IMR-90 (cell line): ENCODE measurements around the gene GPLD1. TPM values are rescaled to one million over a fixed set of nuclear protein-coding genes. Genes with fewer than 3 reads are reported as not detected.

Source experiments
- ATAC-seq: fragments of 200-7000 bp; cut with Tn5 transposase; 2 replicates; pipeline ENCODE4 v1.9.1; 2020; ENCODE audit warnings: low read depth, mild to moderate bottlenecking, moderate library complexity
- BruUV-seq: library from RNA; stranded (reverse); fragments of 400-500 nt; replicated peaks from 2 replicates; lab custom pipeline; 2021; lab: Mats Ljungman, UMichigan
- CTCF ChIA-PET: fragments of 300-600 bp; formaldehyde crosslinking; extraction: SDS; loops from one replicate; lab custom pipeline; 2021; ENCODE audit warnings: antibody characterized with exemption; lab: Yijun Ruan, JAX
- POLR2A ChIA-PET: fragments of 300-600 bp; sonication (Branson Sonifier 250); formaldehyde crosslinking; loops from one replicate; lab custom pipeline; 2022; ENCODE audit warnings: antibody characterized with exemption; ENCODE audit not compliant: unreplicated experiment; lab: Charles Lee
- DNase-seq: peaks from one replicate; pipeline ENCODE4 v3.0.0; 2013
- H2AFZ ChIP-seq: replicated peaks from 2 replicates; pipeline ENCODE3; 2013; ENCODE audit warnings: low read length, mild to moderate bottlenecking; ENCODE audit not compliant: poor library complexity
- H2AK5ac ChIP-seq: 2 replicates; pipeline ENCODE4 v1.6.1; 2013; ENCODE audit warnings: low read depth, low read length, inconsistent platforms
- H2AK9ac ChIP-seq: replicated peaks from 2 replicates; pipeline ENCODE3; 2013; ENCODE audit warnings: mild to moderate bottlenecking, low read depth, low read length, moderate library complexity; ENCODE audit not compliant: poor library complexity
- H2BK120ac ChIP-seq: 2 replicates; pipeline ENCODE4 v1.6.1; 2013; ENCODE audit warnings: low read depth, low read length, inconsistent platforms
- H2BK15ac ChIP-seq: 3 replicates; pipeline ENCODE4 v1.6.1; 2013; ENCODE audit warnings: low read depth, low read length, inconsistent platforms
- H2BK20ac ChIP-seq: 2 replicates; pipeline ENCODE4 v1.6.1; 2013; ENCODE audit warnings: low read depth, mild to moderate bottlenecking, inconsistent platforms, low read length, moderate library complexity
- H2BK5ac ChIP-seq: 2 replicates; pipeline ENCODE4 v1.6.1; 2013; ENCODE audit warnings: mild to moderate bottlenecking, low read depth, low read length, inconsistent platforms; ENCODE audit not compliant: poor library complexity, severe bottlenecking
- H3K14ac ChIP-seq: replicated peaks from 2 replicates; pipeline ENCODE4 v1.6.1; 2013; ENCODE audit warnings: low read depth, low read length, inconsistent platforms
- H3K18ac ChIP-seq: 2 replicates; pipeline ENCODE4 v1.6.1; 2013; ENCODE audit warnings: low read depth, low read length, control low read depth
- H3K23ac ChIP-seq: 2 replicates; pipeline ENCODE4 v1.6.1; 2013; ENCODE audit warnings: low read depth, low read length, inconsistent platforms
- H3K27ac ChIP-seq: 2 replicates; pipeline ENCODE4 v1.5.1; 2013; ENCODE audit warnings: mild to moderate bottlenecking, control low read depth, low read length; ENCODE audit not compliant: insufficient read depth
- H3K27me3 ChIP-seq: 2 replicates; pipeline ENCODE4 v1.6.1; 2013; ENCODE audit warnings: low read length; ENCODE audit not compliant: control insufficient read depth, insufficient read depth
- H3K36me3 ChIP-seq: 2 replicates; pipeline ENCODE4 v1.6.1; 2013; ENCODE audit warnings: low read length, mixed read lengths; ENCODE audit not compliant: control insufficient read depth, insufficient read depth
- H3K4ac ChIP-seq: 2 replicates; pipeline ENCODE4 v1.6.1; 2013; ENCODE audit warnings: low read depth, low read length, inconsistent platforms
- H3K4me1 ChIP-seq: 2 replicates; pipeline ENCODE4 v1.6.1; 2013; ENCODE audit warnings: low read length, mixed read lengths; ENCODE audit not compliant: control insufficient read depth, insufficient read depth
- H3K4me2 ChIP-seq: 2 replicates; pipeline ENCODE4 v1.6.1; 2013; ENCODE audit warnings: low read depth, mild to moderate bottlenecking, control low read depth, low read length, moderate library complexity
- H3K4me3 ChIP-seq: 2 replicates; pipeline ENCODE4 v1.5.1; 2013; ENCODE audit warnings: low read depth, mild to moderate bottlenecking, control low read depth, low read length, moderate library complexity; ENCODE audit not compliant: insufficient read depth
- H3K56ac ChIP-seq: 2 replicates; pipeline ENCODE4 v1.6.1; 2013; ENCODE audit warnings: low read length, inconsistent platforms; ENCODE audit not compliant: insufficient read depth; ENCODE audit errors: extremely low read depth
- H3K79me1 ChIP-seq, 2 experiments: 2 replicates each; pipeline ENCODE4 v1.6.1; 2013; ENCODE audit warnings: low read length in 2 of 2, inconsistent platforms in 1 of 2, low read depth in 1 of 2
- H3K9ac ChIP-seq: 2 replicates; pipeline ENCODE4 v1.6.1; 2013; ENCODE audit warnings: low read depth, low read length, control low read depth
- H3K9me1 ChIP-seq: 2 replicates; pipeline ENCODE4 v1.6.1; 2013; ENCODE audit warnings: low read length, inconsistent platforms; ENCODE audit not compliant: insufficient read depth
- H3K9me3 ChIP-seq: 2 replicates; pipeline ENCODE4 v1.6.1; 2013; ENCODE audit warnings: low read length; ENCODE audit not compliant: control insufficient read depth, insufficient read depth
- H4K20me1 ChIP-seq: 2 replicates; pipeline ENCODE4 v1.6.1; 2013; ENCODE audit warnings: low read length, inconsistent platforms; ENCODE audit not compliant: insufficient read depth
- H4K5ac ChIP-seq: 2 replicates; pipeline ENCODE4 v1.6.1; 2013; ENCODE audit warnings: mild to moderate bottlenecking, low read depth, low read length, control low read depth
- H4K8ac ChIP-seq, 2 experiments: 2 replicates each; pipeline ENCODE4 v1.6.1; 2013; ENCODE audit warnings: low read depth in 2 of 2, low read length in 2 of 2, control low read depth in 1 of 2, inconsistent platforms in 1 of 2
- H4K91ac ChIP-seq: 2 replicates; pipeline ENCODE4 v1.6.1; 2013; ENCODE audit warnings: low read depth, low read length, inconsistent platforms; ENCODE audit not compliant: insufficient read depth
- CEBPB ChIP-seq: IDR thresholded peaks from 2 replicates; pipeline ENCODE4 v1.6.1; 2012; ENCODE audit warnings: low read depth, low read length, improper control_type of control experiment
- CHD1 ChIP-seq: IDR thresholded peaks from 2 replicates; pipeline ENCODE4 v1.6.1; 2012; ENCODE audit warnings: low read depth, low read length, improper control_type of control experiment
- FOS ChIP-seq: fragments of 150-350 bp; IDR thresholded peaks from 2 replicates; pipeline ENCODE4 v1.6.1; 2016; ENCODE audit warnings: low read depth, low read length
- MAFK ChIP-seq: IDR thresholded peaks from 2 replicates; pipeline ENCODE4 v1.6.1; 2012; ENCODE audit warnings: low read depth, low read length, improper control_type of control experiment
- MAZ ChIP-seq: IDR thresholded peaks from 2 replicates; pipeline ENCODE4 v1.6.1; 2012; ENCODE audit warnings: low read depth, mild to moderate bottlenecking, low read length, improper control_type of control experiment, moderate library complexity, borderline replicate concordance
- MXI1 ChIP-seq: IDR thresholded peaks from 2 replicates; pipeline ENCODE4 v1.6.1; 2012; ENCODE audit warnings: low read depth, mild to moderate bottlenecking, low read length, moderate library complexity, borderline replicate concordance
- POLR2A ChIP-seq: IDR thresholded peaks from 2 replicates; pipeline ENCODE4 v1.6.1; 2012; ENCODE audit warnings: mild to moderate bottlenecking, low read depth, low read length
- RFX5 ChIP-seq: IDR thresholded peaks from 2 replicates; pipeline ENCODE4 v1.8.0; 2012; ENCODE audit warnings: low read depth, mild to moderate bottlenecking, low read length, moderate library complexity
- WGBS, 2 experiments: methylation state at CpG; one replicate each; pipeline versions ENCODE4 v1.1.5 to v1.1.7; 2013; ENCODE audit warnings: missing lambda C conversion rate in 2 of 2; ENCODE audit not compliant: insufficient read length in 1 of 2; ENCODE audit errors: extremely low coverage in 2 of 2; 5-methylcytosine and 5-hydroxymethylcytosine counted together
- dilution Hi-C: fragments of 300-500 bp; cut with HindIII; formaldehyde crosslinking; loops from one replicate; pipeline ENCODE4 v1.14.3; 2018; ENCODE audit warnings: low sequenced_read_pairs; ENCODE audit not compliant: unreplicated experiment
- in situ Hi-C: fragments of 300-500 bp; cut with MboI; formaldehyde crosslinking; loops from 3 replicates; pipeline ENCODE4 v1.14.3; 2019; ENCODE audit warnings: low sequenced_read_pairs, inconsistent platforms, mixed read lengths
- intact Hi-C: fragments of 100-400 bp; cut with micrococcal nuclease; formaldehyde crosslinking; loops from 2 replicates; pipeline ENCODE4 v1.10.0; 2022
- polyA plus RNA-seq, 3 experiments: library from polyadenylated mRNA; depleted of rRNA; stranded (reverse); fragments of >200 nt; gene quantifications; 2 replicates each; pipeline ENCODE4 v1.2.3, GENCODE V29; 2012; ENCODE audit warnings: low replicate concordance in 1 of 3
- total RNA-seq: library from RNA; depleted of rRNA; stranded (reverse); fragments of >200 nt; gene quantifications from 2 replicates; pipeline ENCODE4 v1.2.3, GENCODE V29; 2012

GPLD1 gene
- total and polyA plus RNA-seq, 2 of the 4 experiments (the other 2 are of a cell fraction) = 0.05 to 0.18 TPM

DNA sequence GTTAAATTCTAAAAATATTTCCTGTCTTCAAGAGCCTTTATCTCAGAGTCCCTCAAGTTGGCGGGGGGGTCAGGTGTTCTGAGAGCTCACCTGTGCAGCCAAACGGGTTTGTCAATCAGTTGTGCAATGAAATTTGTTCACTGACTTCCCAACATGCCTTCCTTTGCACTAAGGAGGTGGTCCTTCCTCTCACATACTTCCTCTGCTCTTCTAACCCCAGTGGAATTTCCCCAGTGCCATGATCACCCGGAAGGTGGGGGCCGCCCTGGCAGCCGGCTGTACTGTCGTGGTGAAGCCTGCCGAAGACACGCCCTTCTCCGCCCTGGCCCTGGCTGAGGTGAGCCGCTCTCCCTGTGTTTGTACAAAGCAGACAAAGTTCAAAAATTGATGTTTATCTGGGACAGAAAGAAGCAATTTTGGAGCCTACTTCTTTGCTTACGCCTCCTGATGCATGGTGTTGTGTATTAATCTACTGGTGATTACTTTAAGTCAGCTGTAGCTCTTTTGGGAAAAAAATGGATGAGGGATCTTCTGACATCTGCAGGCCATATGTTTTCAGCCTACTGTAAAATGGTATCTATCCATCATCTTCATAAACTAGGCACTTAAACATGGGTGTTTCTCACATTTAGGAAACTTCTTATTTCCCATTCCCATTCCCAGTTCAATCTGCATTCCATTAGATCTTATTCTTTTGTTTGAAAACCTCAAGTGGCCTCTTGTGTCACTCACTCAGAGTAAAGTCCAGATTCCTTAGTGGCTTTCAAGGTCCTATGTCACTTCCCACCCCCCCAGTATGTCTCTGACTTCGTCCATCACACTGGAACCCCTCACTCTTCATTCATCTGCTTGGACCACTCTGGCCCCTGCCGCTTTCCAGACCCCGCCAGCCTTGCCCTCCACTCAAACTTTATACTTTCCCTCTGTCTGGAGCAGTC is 15.5 kb upstream of the GPLD1 start:
- no peak overlapping the region for H2AFZ ChIP-seq
- ChIA-PET CTCF (no interaction called here), POLR2A (no interaction called here)
- H3K9ac ChIP-seq = no peak overlapping the region
- H3K4ac ChIP-seq = no peak overlapping the region
- H3K9me3 ChIP-seq = no peaks in the 10 kb centered on the region
- H2BK15ac ChIP-seq = no peak overlapping the region
- no peak overlapping the region for H2BK5ac ChIP-seq
- no peaks in the 10 kb centered on the region for H3K9me1 ChIP-seq
- TF ChIP-seq POLR2A (no peak), MXI1 (no peak), RFX5 (no peak), CHD1 (no peak), FOS (no peak), CEBPB (no peak), MAZ (no peak), MAFK (no peak)
- no TSS peak for BruUV-seq
- no peak overlapping the region for H4K91ac ChIP-seq
- no peaks in the 10 kb centered on the region for H4K20me1 ChIP-seq
- WGBS, 2 experiments = 68% methylated on average over 5 of the region's 14 CpGs; no CpG with 5 or more reads in 1 of the 2 experiments
- no peak overlapping the region for H3K56ac ChIP-seq
- DNase-seq (no peak), ATAC-seq (no peak)
- no peak overlapping the region for H3K18ac ChIP-seq
- H3K79me1 ChIP-seq = no peaks in the 10 kb centered on the region
- no peaks in the 10 kb centered on the region for H3K36me3 ChIP-seq
- no peak overlapping the region for H3K23ac ChIP-seq
- in situ Hi-C loops (no loop called here), dilution Hi-C loops (no loop called here), intact Hi-C loops (no loop called here)
- no peak overlapping the region for H2AK9ac ChIP-seq
- no peak overlapping the region for H2BK20ac ChIP-seq
- no peak overlapping the region for H4K8ac ChIP-seq
- H3K4me1 ChIP-seq = no peaks in the 10 kb centered on the region
- no peak overlapping the region for H3K4me3 ChIP-seq
- H3K14ac ChIP-seq = no peak overlapping the region
- H3K4me2 ChIP-seq = no peak overlapping the region
- no peak overlapping the region for H2BK120ac ChIP-seq
- no peak overlapping the region for H4K5ac ChIP-seq
- no peak overlapping the region for H2AK5ac ChIP-seq
- H3K27me3 ChIP-seq = no peaks in the 10 kb centered on the region; the same call in 1 of the 2 replicates
- no peak overlapping the region for H3K27ac ChIP-seq
